GM13977 (cell line): ENCODE measurements around the gene CR1.
"Not testable (repeated sequence)": the region's sequence is repeated elsewhere in the genome, so short reads cannot be mapped to it uniquely, and the experiment has no call there.

Experiments
- DNase-seq: peaks from one replicate; pipeline ENCODE4 v3.0.0; 2012; ENCODE audit warnings: low spot score
- in situ Hi-C: fragments of 300-500 bp; cut with MboI; formaldehyde crosslinking; loops from one replicate; pipeline ENCODE4 v1.12.0; 2022; ENCODE audit warnings: low sequenced_read_pairs, low pct_unique_long_range_greater_than_20kb, mixed read lengths, inconsistent platforms; ENCODE audit not compliant: unreplicated experiment
- TF ChIP-seq, protein P1 (sequence below): IDR thresholded peaks from 2 replicates; pipeline ENCODE4 v1.5.1; 2012; ENCODE audit warnings: mild to moderate bottlenecking, control low read depth; ENCODE audit not compliant: insufficient read depth; ENCODE audit errors: extremely low read depth, missing control alignments

Gene CR1

GRCh38 chr1:207603777-207604176 lies 107.8 kb downstream of the CR1 start:
- no peak for DNase-seq
- in situ Hi-C loops, result no loop called here
- TF ChIP-seq, protein P1, sequence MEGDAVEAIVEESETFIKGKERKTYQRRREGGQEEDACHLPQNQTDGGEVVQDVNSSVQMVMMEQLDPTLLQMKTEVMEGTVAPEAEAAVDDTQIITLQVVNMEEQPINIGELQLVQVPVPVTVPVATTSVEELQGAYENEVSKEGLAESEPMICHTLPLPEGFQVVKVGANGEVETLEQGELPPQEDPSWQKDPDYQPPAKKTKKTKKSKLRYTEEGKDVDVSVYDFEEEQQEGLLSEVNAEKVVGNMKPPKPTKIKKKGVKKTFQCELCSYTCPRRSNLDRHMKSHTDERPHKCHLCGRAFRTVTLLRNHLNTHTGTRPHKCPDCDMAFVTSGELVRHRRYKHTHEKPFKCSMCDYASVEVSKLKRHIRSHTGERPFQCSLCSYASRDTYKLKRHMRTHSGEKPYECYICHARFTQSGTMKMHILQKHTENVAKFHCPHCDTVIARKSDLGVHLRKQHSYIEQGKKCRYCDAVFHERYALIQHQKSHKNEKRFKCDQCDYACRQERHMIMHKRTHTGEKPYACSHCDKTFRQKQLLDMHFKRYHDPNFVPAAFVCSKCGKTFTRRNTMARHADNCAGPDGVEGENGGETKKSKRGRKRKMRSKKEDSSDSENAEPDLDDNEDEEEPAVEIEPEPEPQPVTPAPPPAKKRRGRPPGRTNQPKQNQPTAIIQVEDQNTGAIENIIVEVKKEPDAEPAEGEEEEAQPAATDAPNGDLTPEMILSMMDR, result no peak

DNA sequence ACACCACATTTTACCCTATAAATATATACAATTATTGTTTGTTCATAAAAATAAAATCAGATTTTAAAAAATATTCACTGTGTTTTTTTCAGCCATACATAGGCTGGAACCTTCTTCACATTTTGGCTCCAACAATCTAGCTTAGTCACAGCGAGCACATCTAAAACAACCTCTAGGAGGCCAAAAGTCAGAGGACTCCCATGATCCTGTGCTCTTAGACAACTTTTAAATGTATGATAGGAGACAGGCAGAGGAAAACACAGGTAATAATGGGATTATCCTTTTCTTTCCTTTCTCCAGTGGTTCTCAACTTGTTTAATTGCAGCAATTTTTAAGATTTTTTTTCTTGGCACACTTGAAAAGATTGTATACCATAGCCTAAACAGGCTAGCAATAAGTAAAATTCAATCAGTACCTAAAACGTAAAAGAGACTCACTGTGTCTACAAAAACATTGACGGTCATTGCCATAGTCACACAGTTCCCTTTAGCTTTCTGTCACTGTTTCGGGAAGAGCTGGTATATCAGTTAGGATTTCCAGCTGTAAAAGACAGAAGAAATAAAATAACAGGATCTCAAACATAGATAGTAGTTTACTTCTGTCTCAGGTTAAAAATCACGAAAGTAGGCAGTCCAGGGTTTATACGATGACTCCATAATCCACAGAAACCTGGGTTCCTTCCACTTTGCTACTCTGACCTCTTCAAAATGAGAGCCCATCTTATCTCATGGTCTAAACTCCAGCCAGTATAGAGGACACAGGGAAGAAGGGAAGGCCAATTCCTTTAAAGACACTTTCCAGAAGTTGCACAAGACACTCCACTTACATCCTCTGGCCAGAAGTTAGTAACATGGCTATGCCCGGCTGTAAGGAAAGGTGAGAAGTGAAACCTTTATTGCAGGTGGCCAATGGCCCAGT lies 109.7 kb downstream of the CR1 start:
- TF ChIP-seq, protein P1, result no peak
- DNase-seq, result no peak
- in situ Hi-C loops, result no loop called here

DNA sequence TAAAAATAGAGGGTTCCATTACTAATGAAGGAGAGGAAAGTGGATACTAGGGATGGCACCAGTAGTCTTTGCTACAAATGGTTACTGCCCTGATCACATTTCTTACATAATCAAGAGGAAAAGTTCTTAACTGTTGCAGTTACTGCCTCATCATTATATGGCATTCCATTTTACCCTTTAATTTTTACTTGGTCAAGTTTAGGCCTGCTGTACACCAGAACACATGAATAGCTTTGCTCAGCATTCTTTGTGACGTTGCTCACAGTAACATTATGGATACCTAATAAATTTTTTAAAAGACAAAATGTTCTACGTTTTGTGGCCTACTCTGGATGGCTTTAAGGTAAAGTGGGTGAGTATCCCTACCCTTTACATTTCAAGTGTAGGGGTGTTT lies 110.4 kb downstream of the CR1 start:
- TF ChIP-seq, protein P1, result no peak
- DNase-seq, result no peak
- in situ Hi-C loops, result no loop called here

- in situ Hi-C loops, result no loop called here
- DNase-seq, result no peak
- TF ChIP-seq, protein P1, result no peak
Observed at GRCh38 chr1:207612762-207613161, 116.8 kb downstream of the CR1 start.

GRCh38 chr1:207619871-207620542 lies 124.0 kb downstream of the CR1 start:
- peak; percentile 56 for DNase-seq
- in situ Hi-C loops, result no loop called here
- TF ChIP-seq, protein P1, result peak; percentile 57

DNA sequence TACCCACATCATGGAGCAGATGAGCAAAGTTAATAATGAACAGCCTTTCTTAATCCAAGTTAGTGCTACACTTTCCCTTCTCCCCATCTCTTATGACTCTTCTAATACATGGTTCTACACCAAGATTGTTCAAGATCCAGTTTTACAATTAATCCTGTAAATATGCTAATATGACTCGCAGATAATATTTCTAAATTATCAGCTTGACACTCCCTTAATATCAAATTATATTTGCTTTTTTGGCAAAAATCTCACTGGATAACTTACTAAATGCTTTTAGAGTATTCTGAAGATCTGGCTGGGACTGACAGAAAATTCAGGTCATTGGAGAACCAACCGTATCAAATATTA lies 124.6 kb downstream of the CR1 start:
- in situ Hi-C loops, result no loop called here
- no peak for DNase-seq
- TF ChIP-seq, protein P1, result no peak

DNA sequence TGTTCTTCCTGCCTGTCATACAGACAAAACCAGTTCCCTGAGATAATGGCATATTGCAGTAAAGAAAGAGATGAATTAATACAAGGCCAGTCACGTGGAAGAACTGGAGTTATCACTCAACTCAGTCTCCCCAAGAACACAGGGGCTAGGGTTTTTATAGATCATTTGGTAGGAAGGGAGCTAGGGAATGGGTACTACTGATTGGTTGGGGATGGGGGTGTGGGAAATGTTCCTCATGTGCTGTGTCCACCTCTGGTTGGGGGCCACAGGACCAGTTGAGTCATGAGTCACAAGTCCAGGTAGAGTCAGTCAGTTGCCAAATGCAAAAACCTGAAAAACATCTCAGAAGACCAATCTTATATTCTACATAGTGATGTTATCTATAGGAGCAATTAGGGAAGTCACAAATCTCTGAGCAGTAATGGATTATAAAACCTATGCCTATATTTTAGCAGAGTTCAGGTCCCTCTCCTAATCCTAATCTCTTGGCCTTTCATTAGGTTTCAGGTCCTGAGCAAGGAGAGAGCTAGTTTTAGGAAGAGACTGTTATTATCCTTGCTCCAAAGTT lies 129.6 kb downstream of the CR1 start:
- in situ Hi-C loops, DNase-seq: not testable (repeated sequence)
